ENCODE data around the gene HOMER1. TPM values are rescaled to one million over a fixed set of nuclear protein-coding genes. Genes with fewer than 3 reads are reported as not detected.
A peak's percentile ranks its signal among the peaks of the same experiment; 100 is the strongest.

Gene HOMER1
- total RNA-seq, 1 donor from 2014 or later: 41.6 TPM

DNA sequence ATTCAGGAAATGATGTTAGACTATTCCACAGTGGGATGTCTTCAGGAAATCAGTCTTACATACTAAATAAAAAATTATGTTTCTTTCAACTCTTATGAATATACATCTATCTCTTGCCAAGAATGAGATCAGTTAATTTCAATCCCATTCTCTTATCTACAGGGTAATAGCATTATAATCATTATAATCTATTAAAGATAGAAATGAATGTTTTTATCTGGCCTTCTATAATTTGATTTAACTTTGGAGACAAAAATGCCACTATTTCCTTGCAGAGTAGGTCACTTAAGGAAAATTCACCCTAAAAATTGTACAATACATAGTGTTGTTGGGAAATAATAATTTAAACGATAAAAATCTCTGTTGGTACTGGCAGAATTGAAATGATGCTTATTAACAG lies 96.4 kb downstream of the HOMER1 start:
- no peak overlapping the region for H3K27ac Mint-ChIP-seq
- H3K36me3 Mint-ChIP-seq: peaks cover 4% of the 10 kb centered on the region
- Histone ChIP-seq H3K4me2 (no peak overlapping the region), H4K20me1 (ENCODE audit: low read depth) (peaks cover 12% of the 10 kb centered on the region), H3K27me3 (no peaks in the 10 kb centered on the region), H3K9me3 (ENCODE audit: low read depth) (no peaks in the 10 kb centered on the region), H3F3A (ENCODE audit: low read depth) (peaks cover 8% of the 10 kb centered on the region), H3K27ac (no peak overlapping the region), H3K4me1 (peaks cover 8% of the 10 kb centered on the region), H3K4me3 (no peak overlapping the region), H3K79me2 (ENCODE audit: low read depth) (no peaks in the 10 kb centered on the region), H3K9ac (no peak overlapping the region), H2AFZ (replicated peaks) (no peak overlapping the region), H3K36me3 (no peaks in the 10 kb centered on the region)
- no peaks in the 10 kb centered on the region for H3K9me3 Mint-ChIP-seq
- H3K4me1 Mint-ChIP-seq: peaks cover 2% of the 10 kb centered on the region
- DNase-seq (ENCODE audit: low spot score): no peak
- H3K4me3 Mint-ChIP-seq: no peak overlapping the region
- TF ChIP-seq EZH2 (IDR thresholded peaks at IDR 0.05): no peak
- TF ChIP-seq, protein P1, sequence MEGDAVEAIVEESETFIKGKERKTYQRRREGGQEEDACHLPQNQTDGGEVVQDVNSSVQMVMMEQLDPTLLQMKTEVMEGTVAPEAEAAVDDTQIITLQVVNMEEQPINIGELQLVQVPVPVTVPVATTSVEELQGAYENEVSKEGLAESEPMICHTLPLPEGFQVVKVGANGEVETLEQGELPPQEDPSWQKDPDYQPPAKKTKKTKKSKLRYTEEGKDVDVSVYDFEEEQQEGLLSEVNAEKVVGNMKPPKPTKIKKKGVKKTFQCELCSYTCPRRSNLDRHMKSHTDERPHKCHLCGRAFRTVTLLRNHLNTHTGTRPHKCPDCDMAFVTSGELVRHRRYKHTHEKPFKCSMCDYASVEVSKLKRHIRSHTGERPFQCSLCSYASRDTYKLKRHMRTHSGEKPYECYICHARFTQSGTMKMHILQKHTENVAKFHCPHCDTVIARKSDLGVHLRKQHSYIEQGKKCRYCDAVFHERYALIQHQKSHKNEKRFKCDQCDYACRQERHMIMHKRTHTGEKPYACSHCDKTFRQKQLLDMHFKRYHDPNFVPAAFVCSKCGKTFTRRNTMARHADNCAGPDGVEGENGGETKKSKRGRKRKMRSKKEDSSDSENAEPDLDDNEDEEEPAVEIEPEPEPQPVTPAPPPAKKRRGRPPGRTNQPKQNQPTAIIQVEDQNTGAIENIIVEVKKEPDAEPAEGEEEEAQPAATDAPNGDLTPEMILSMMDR (IDR thresholded peaks at IDR 0.05): no peak
- TF ChIP-seq EZH2phosphoT487 (IDR thresholded peaks at IDR 0.05): no peak
- H3K27me3 Mint-ChIP-seq (ENCODE audit: insufficient read depth, low read depth): peaks cover 2% of the 10 kb centered on the region

GRCh38 chr5:79416499-79416898 lies 97.4 kb downstream of the HOMER1 start:
- H3K4me3 ChIP-seq: no peak overlapping the region
- TF ChIP-seq EZH2phosphoT487 (IDR thresholded peaks at IDR 0.05) (peak; percentile 68), EZH2 (IDR thresholded peaks at IDR 0.05) (no peak)
- H3K4me1 Mint-ChIP-seq: peaks cover 2% of the 10 kb centered on the region
- H3K36me3 ChIP-seq: no peaks in the 10 kb centered on the region
- H3K9ac ChIP-seq: no peak overlapping the region
- no peaks in the 10 kb centered on the region for H3K9me3 ChIP-seq (ENCODE audit: low read depth)
- peaks cover 2% of the 10 kb centered on the region for H3K27me3 Mint-ChIP-seq (ENCODE audit: insufficient read depth, low read depth)
- peaks cover 8% of the 10 kb centered on the region for H3F3A ChIP-seq (ENCODE audit: low read depth)
- H3K4me3 Mint-ChIP-seq: no peak overlapping the region
- H4K20me1 ChIP-seq (ENCODE audit: low read depth): peaks cover 12% of the 10 kb centered on the region
- H3K27me3 ChIP-seq: no peaks in the 10 kb centered on the region
- peak overlapping the region; percentile 30 for H3K4me2 ChIP-seq
- no peak overlapping the region for H2AFZ ChIP-seq (replicated peaks)
- no peak overlapping the region for H3K27ac ChIP-seq
- H3K9me3 Mint-ChIP-seq: no peaks in the 10 kb centered on the region
- H3K27ac Mint-ChIP-seq: no peak overlapping the region
- peak; percentile 54 for DNase-seq (ENCODE audit: low spot score)
- peaks cover 8% of the 10 kb centered on the region for H3K4me1 ChIP-seq
- peaks cover 7% of the 10 kb centered on the region for H3K36me3 Mint-ChIP-seq
- no peaks in the 10 kb centered on the region for H3K79me2 ChIP-seq (ENCODE audit: low read depth)

DNA sequence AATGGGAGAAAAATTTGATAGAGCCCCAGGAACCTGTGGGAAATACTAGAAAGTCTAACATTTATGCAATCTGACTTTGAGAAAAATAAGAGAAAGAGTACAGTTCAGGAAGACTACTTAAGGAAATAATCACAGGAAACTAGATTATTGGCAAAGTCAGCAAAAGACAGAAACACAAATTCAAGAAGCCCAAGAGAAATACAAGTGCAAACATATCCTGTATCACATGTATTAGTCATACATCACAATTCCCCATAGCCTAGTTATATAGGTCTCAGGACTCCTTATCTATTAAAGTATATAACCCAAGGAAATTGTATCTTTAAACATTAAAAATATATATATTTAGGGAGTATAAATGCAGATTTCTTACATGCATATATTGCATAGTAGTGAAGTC lies 100.8 kb downstream of the HOMER1 start:
- TF ChIP-seq EZH2 (IDR thresholded peaks at IDR 0.05): no peak
- TF ChIP-seq EZH2phosphoT487 (IDR thresholded peaks at IDR 0.05): no peak
- TF ChIP-seq, protein P1 (IDR thresholded peaks at IDR 0.05): no peak
- Histone ChIP-seq H3K36me3 (peaks cover 11% of the 10 kb centered on the region), H3K4me1 (peaks cover 8% of the 10 kb centered on the region), H2AFZ (replicated peaks) (no peak overlapping the region), H3K4me3 (no peak overlapping the region), H4K20me1 (ENCODE audit: low read depth) (peaks cover 12% of the 10 kb centered on the region), H3K9me3 (ENCODE audit: low read depth) (peaks cover 5% of the 10 kb centered on the region), H3K9ac (no peak overlapping the region), H3K79me2 (ENCODE audit: low read depth) (no peaks in the 10 kb centered on the region), H3K4me2 (no peak overlapping the region), H3F3A (ENCODE audit: low read depth) (peaks cover 5% of the 10 kb centered on the region), H3K27me3 (no peaks in the 10 kb centered on the region), H3K27ac (no peak overlapping the region)
- H3K4me3 Mint-ChIP-seq: no peak overlapping the region
- H3K27me3 Mint-ChIP-seq (ENCODE audit: insufficient read depth, low read depth): peaks cover 4% of the 10 kb centered on the region
- peaks cover 2% of the 10 kb centered on the region for H3K4me1 Mint-ChIP-seq
- H3K9me3 Mint-ChIP-seq: peaks cover 14% of the 10 kb centered on the region
- peaks cover 22% of the 10 kb centered on the region for H3K36me3 Mint-ChIP-seq
- H3K27ac Mint-ChIP-seq: no peak overlapping the region
- DNase-seq (ENCODE audit: low spot score): no peak

DNA sequence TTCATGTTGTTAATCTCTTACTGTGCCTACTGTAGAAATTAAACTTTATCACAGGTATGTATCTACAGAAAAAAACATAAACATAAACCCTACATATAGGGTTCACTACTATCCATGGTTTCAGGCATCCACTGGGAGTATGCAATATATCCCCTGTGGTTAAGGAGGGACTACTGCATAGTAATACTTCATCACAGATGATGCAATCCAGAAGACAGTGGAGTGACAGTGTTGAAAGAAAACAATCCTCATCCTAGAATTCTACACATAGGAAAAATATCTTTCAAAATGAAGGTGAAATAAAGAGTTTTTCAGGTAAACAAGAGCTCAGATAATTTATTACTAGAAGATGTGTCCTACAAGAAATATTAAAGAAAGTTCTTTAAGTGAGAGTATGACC lies 105.9 kb downstream of the HOMER1 start:
- no peak overlapping the region for H3K4me2 ChIP-seq
- H3F3A ChIP-seq (ENCODE audit: low read depth): no peaks in the 10 kb centered on the region
- peaks cover 5% of the 10 kb centered on the region for H3K9me3 ChIP-seq (ENCODE audit: low read depth)
- H3K27ac Mint-ChIP-seq: no peak overlapping the region
- H3K4me3 ChIP-seq: no peak overlapping the region
- H3K27me3 Mint-ChIP-seq (ENCODE audit: insufficient read depth, low read depth): peaks cover 7% of the 10 kb centered on the region
- peaks cover 14% of the 10 kb centered on the region for H3K36me3 ChIP-seq
- H3K27ac ChIP-seq: no peak overlapping the region
- H2AFZ ChIP-seq (replicated peaks): no peak overlapping the region
- H3K27me3 ChIP-seq: no peaks in the 10 kb centered on the region
- H3K36me3 Mint-ChIP-seq: peaks cover 46% of the 10 kb centered on the region
- no peak for TF ChIP-seq EZH2phosphoT487 (IDR thresholded peaks at IDR 0.05)
- TF ChIP-seq, protein P1 (IDR thresholded peaks at IDR 0.05): no peak
- TF ChIP-seq EZH2 (IDR thresholded peaks at IDR 0.05): no peak
- no peak overlapping the region for H3K9ac ChIP-seq
- DNase-seq (ENCODE audit: low spot score): no peak
- peaks cover 24% of the 10 kb centered on the region for H3K9me3 Mint-ChIP-seq
- no peak overlapping the region for H3K4me3 Mint-ChIP-seq
- no peaks in the 10 kb centered on the region for H4K20me1 ChIP-seq (ENCODE audit: low read depth)
- H3K79me2 ChIP-seq (ENCODE audit: low read depth): no peaks in the 10 kb centered on the region
- no peaks in the 10 kb centered on the region for H3K4me1 ChIP-seq
- H3K4me1 Mint-ChIP-seq: no peaks in the 10 kb centered on the region
